Fibroblast of pulmonary artery (primary cell): Measurements from ENCODE around the gene METRNL.

ENCODE experiments used
- DNase-seq: peaks from one replicate; pipeline ENCODE4 v3.0.0-alpha.2; 2010; ENCODE audit warnings: low read depth
- H3K4me3 ChIP-seq: replicated peaks from 2 replicates; pipeline ENCODE4 v1.5.1; 2011; ENCODE audit warnings: low read depth, mild to moderate bottlenecking, control low read depth, low read length, moderate library complexity
- CTCF ChIP-seq: IDR thresholded peaks from 2 replicates; pipeline ENCODE4 v1.5.1; 2011; ENCODE audit warnings: mild to moderate bottlenecking, control low read depth, low read length, inconsistent platforms; ENCODE audit errors: missing control alignments

Gene METRNL

GRCh38 chr17:83077939-83078338 lies 1.5 kb upstream of the METRNL start:
- no peak overlapping the region for H3K4me3 ChIP-seq
- TF ChIP-seq CTCF: no peak
- DNase-seq: no peak

GRCh38 chr17:83078378-83079351 lies 744 bp upstream of the METRNL start:
- peak overlapping the region; percentile 51 for H3K4me3 ChIP-seq
- DNase-seq: no peak
- TF ChIP-seq CTCF: no peak

- no peak for TF ChIP-seq CTCF
- DNase-seq: no peak
- H3K4me3 ChIP-seq: peak overlapping the region; percentile 59
Measured at GRCh38 chr17:83079766-83080578, 563 bp downstream of the METRNL start.

GRCh38 chr17:83080579-83080857 lies 1.1 kb downstream of the METRNL start:
- no peak for TF ChIP-seq CTCF
- no peak for DNase-seq
- H3K4me3 ChIP-seq: peak overlapping the region; percentile 59

GRCh38 chr17:83080858-83081683 lies 1.7 kb downstream of the METRNL start:
- peak overlapping the region; percentile 59 for H3K4me3 ChIP-seq
- TF ChIP-seq CTCF: no peak
- peak; percentile 35 for DNase-seq

GRCh38 chr17:83081684-83082201 lies 2.3 kb downstream of the METRNL start:
- no peak for TF ChIP-seq CTCF
- no peak for DNase-seq
- peak overlapping the region; percentile 59 for H3K4me3 ChIP-seq
